ENCODE data around the gene NOD1.

GRCh38 chr7:30467271-30467670 lies 11.3 kb downstream of the NOD1 start:
- no peak for TF ChIP-seq CTCF (CRISPR knock-in tag; IDR thresholded peaks at IDR 0.05)
- TF ChIP-seq REST (IDR thresholded peaks at IDR 0.05; ENCODE audit: borderline replicate concordance in 1 of 2, low read depth in 1 of 2, low read length in 2 of 2): no peak
- TF ChIP-seq ZNF547 (CRISPR knock-in tag; IDR thresholded peaks at IDR 0.05): no peak
- TF ChIP-seq DRAP1 (CRISPR knock-in tag; IDR thresholded peaks at IDR 0.05): no peak
- TF ChIP-seq CREM (IDR thresholded peaks at IDR 0.05): no peak
- no peak for TF ChIP-seq CREM (CRISPR knock-in tag; IDR thresholded peaks at IDR 0.05)
- no peak for TF ChIP-seq GATA4 (IDR thresholded peaks at IDR 0.05; ENCODE audit: borderline replicate concordance, low read depth)
- TF ChIP-seq ZNF772 (CRISPR knock-in tag; IDR thresholded peaks at IDR 0.05): no peak
- TF ChIP-seq ZC3H4 (CRISPR knock-in tag; IDR thresholded peaks at IDR 0.05; ENCODE audit: borderline replicate concordance): no peak
- TF ChIP-seq CHD4 (IDR thresholded peaks at IDR 0.05; ENCODE audit: borderline replicate concordance, low read length): no peak
- TF ChIP-seq HNRNPUL1 (IDR thresholded peaks at IDR 0.05; ENCODE audit: low read depth, low read length): no peak
- no peak for TF ChIP-seq RNF2 (conservative IDR thresholded peaks at IDR 0.05; ENCODE audit: low read depth)
- no peak for TF ChIP-seq POLR2A (IDR thresholded peaks at IDR 0.05; ENCODE audit: insufficient read depth in 1 of 2, low read depth in 2 of 2, low read length in 2 of 2)
- no peak for TF ChIP-seq EZH2 (conservative IDR thresholded peaks at IDR 0.05; ENCODE audit: low read depth, low read length)
- TF ChIP-seq CHCHD3 (CRISPR knock-in tag; IDR thresholded peaks at IDR 0.05): no peak

All from HepG2 (cell line).